Caco-2 (cell line): Measurements from ENCODE around the gene COQ8A. TPM values are rescaled to one million over a fixed set of nuclear protein-coding genes. Genes with fewer than 3 reads are reported as not detected.

Experiments used
- BruUV-seq: library from RNA; stranded (reverse); fragments of 400-500 nt; replicated peaks from 2 replicates; lab custom pipeline; 2021; lab: Mats Ljungman, UMichigan
- CTCF ChIA-PET: fragments of 300-600 bp; sonication (Branson Sonifier 250); formaldehyde crosslinking; loops from one replicate; lab custom pipeline; 2022; ENCODE audit warnings: antibody characterized with exemption; lab: Charles Lee
- POLR2A ChIA-PET: fragments of 300-600 bp; sonication (Branson Sonifier 250); formaldehyde crosslinking; loops from one replicate; lab custom pipeline; 2022; ENCODE audit warnings: antibody characterized with exemption; lab: Charles Lee
- DNase-seq, 2 experiments: peaks; one replicate each; pipeline versions ENCODE4 v3.0.0 to v3.0.0-alpha.2; 2020 to 2022
- H3K27me3 ChIP-seq: replicated peaks from 2 replicates; pipeline ENCODE4 v1.6.0; 2011; ENCODE audit warnings: low read length; ENCODE audit not compliant: control insufficient read depth, insufficient read depth
- H3K36me3 ChIP-seq: 2 replicates; pipeline ENCODE4 v1.5.1; 2011; ENCODE audit warnings: low read length; ENCODE audit not compliant: control insufficient read depth, insufficient read depth
- H3K4me1 ChIP-seq: fragments of 250-450 bp; sonication (Bioruptor Pico); 2 replicates; pipeline ENCODE4 v1.5.1; 2020; ENCODE audit warnings: mild to moderate bottlenecking
- H3K4me3 ChIP-seq: 2 replicates; pipeline ENCODE4 v1.5.1; 2011; ENCODE audit warnings: low read depth, mild to moderate bottlenecking, control low read depth, low read length
- H3K9me3 ChIP-seq: fragments of 250-450 bp; sonication (Bioruptor Pico); 2 replicates; pipeline ENCODE4 v1.5.1; 2020; ENCODE audit warnings: mild to moderate bottlenecking, moderate library complexity
- H3K27ac Mint-ChIP-seq: one replicate; pipeline ENCODE4 v1.8.0; 2022; ENCODE audit warnings: mixed read lengths; ENCODE audit not compliant: unreplicated experiment
- H3K27me3 Mint-ChIP-seq: one replicate; pipeline ENCODE4 v1.8.0; 2022; ENCODE audit warnings: mixed read lengths; ENCODE audit not compliant: insufficient read depth, unreplicated experiment
- H3K36me3 Mint-ChIP-seq: one replicate; pipeline ENCODE4 v1.8.0; 2022; ENCODE audit warnings: mild to moderate bottlenecking, mixed read lengths; ENCODE audit not compliant: insufficient read depth, unreplicated experiment
- H3K4me1 Mint-ChIP-seq: one replicate; pipeline ENCODE4 v1.8.0; 2022; ENCODE audit warnings: low read depth, mixed read lengths; ENCODE audit not compliant: unreplicated experiment
- H3K4me3 Mint-ChIP-seq: one replicate; pipeline ENCODE4 v1.8.0; 2022; ENCODE audit warnings: mild to moderate bottlenecking, moderate library complexity, mixed read lengths; ENCODE audit not compliant: unreplicated experiment
- H3K9me3 Mint-ChIP-seq: one replicate; pipeline ENCODE4 v1.8.0; 2022; ENCODE audit warnings: mixed read lengths; ENCODE audit not compliant: unreplicated experiment
- CTCF ChIP-seq, 2 experiments: fragments of 200-600 bp in 1 of 2; IDR thresholded peaks; 1 replicate in 1 of 2; 2 replicates in 1 of 2; pipeline versions ENCODE4 v1.5.1 to v1.8.0; 2011 to 2022; ENCODE audit warnings: antibody characterized with exemption in 1 of 2, control low read depth in 1 of 2, inconsistent platforms in 1 of 2, low read depth in 1 of 2, low read length in 1 of 2, mild to moderate bottlenecking in 1 of 2, moderate library complexity in 1 of 2; ENCODE audit not compliant: insufficient read depth in 1 of 2, severe bottlenecking in 1 of 2, unreplicated experiment in 1 of 2
- intact Hi-C: fragments of 100-400 bp; cut with micrococcal nuclease; formaldehyde crosslinking; loops from one replicate; pipeline ENCODE4 v1.10.0; 2022; ENCODE audit not compliant: unreplicated experiment
- total RNA-seq: library from RNA; stranded (reverse); gene quantifications from 2 replicates; pipeline ENCODE4 v1.2.3, GENCODE V29; 2022

The COQ8A gene
- total RNA-seq, 1 experiment from 2014 or later = 50.0 TPM

GRCh38 chr1:226893936-226894335, 46.2 kb upstream of the COQ8A start:
- H3K4me3 Mint-ChIP-seq = no peak overlapping the region
- CTCF ChIA-PET = no interaction called here
- no TSS peak for BruUV-seq
- no peaks in the 10 kb centered on the region for H3K4me1 ChIP-seq
- H3K4me1 Mint-ChIP-seq = no peaks in the 10 kb centered on the region
- H3K36me3 ChIP-seq = no peaks in the 10 kb centered on the region; the same call in 1 of the 2 replicates
- no peak overlapping the region for H3K27ac Mint-ChIP-seq
- no peaks in the 10 kb centered on the region for H3K9me3 Mint-ChIP-seq
- no peak overlapping the region for H3K4me3 ChIP-seq
- DNase-seq = no peak
- POLR2A ChIA-PET = interaction anchor here (0.5 kb wide), 1 partner anchor 1272 kb away, joined by 6 read pairs; the partner anchor contains the start of gene IBA57
- intact Hi-C loops = no loop called here
- no peak for TF ChIP-seq CTCF (IDR thresholded peaks at IDR 0.05; ENCODE audit: insufficient read depth in 1 of 2, low read depth in 1 of 2, low read length in 1 of 2, severe bottlenecking in 1 of 2, unreplicated experiment in 1 of 2)
- no peaks in the 10 kb centered on the region for H3K27me3 ChIP-seq
- H3K27me3 Mint-ChIP-seq = no peaks in the 10 kb centered on the region
- H3K9me3 ChIP-seq = no peaks in the 10 kb centered on the region
- H3K36me3 Mint-ChIP-seq = no peaks in the 10 kb centered on the region

- no peak overlapping the region for H3K4me3 Mint-ChIP-seq
- no peaks in the 10 kb centered on the region for H3K4me1 Mint-ChIP-seq
- intact Hi-C loops = no loop called here
- Histone ChIP-seq H3K27me3 (no peaks in the 10 kb centered on the region), H3K9me3 (no peaks in the 10 kb centered on the region), H3K4me1 (no peaks in the 10 kb centered on the region), H3K36me3 (no peaks in the 10 kb centered on the region; the same call in 1 of the 2 replicates), H3K4me3 (no peak overlapping the region)
- no TSS peak for BruUV-seq
- no peak for TF ChIP-seq CTCF (IDR thresholded peaks at IDR 0.05; ENCODE audit: insufficient read depth in 1 of 2, low read depth in 1 of 2, low read length in 1 of 2, severe bottlenecking in 1 of 2, unreplicated experiment in 1 of 2)
- DNase-seq = no peak
- H3K27ac Mint-ChIP-seq = no peak overlapping the region
- H3K9me3 Mint-ChIP-seq = no peaks in the 10 kb centered on the region
- POLR2A ChIA-PET = no interaction called here
- H3K36me3 Mint-ChIP-seq = peaks cover 2% of the 10 kb centered on the region
- CTCF ChIA-PET = no interaction called here
- H3K27me3 Mint-ChIP-seq = no peaks in the 10 kb centered on the region
Measured at GRCh38 chr1:226894826-226895225, 45.3 kb upstream of the COQ8A start.

- no peak for TF ChIP-seq CTCF (IDR thresholded peaks at IDR 0.05; ENCODE audit: insufficient read depth in 1 of 2, low read depth in 1 of 2, low read length in 1 of 2, severe bottlenecking in 1 of 2, unreplicated experiment in 1 of 2)
- no peaks in the 10 kb centered on the region for H3K27me3 ChIP-seq
Measured at GRCh38 chr1:226895644-226896043, 44.5 kb upstream of the COQ8A start.

More at GRCh38 chr1:226895644-226896043, 44.5 kb upstream of the COQ8A start:
- Mint-ChIP-seq H3K27ac (no peak overlapping the region), H3K9me3 (no peaks in the 10 kb centered on the region), H3K4me3 (no peak overlapping the region), H3K36me3 (peaks cover 10% of the 10 kb centered on the region), H3K27me3 (no peaks in the 10 kb centered on the region), H3K4me1 (no peaks in the 10 kb centered on the region)
- BruUV-seq = no TSS peak
- H3K36me3 ChIP-seq = no peaks in the 10 kb centered on the region; the same call in 1 of the 2 replicates
- ChIA-PET CTCF (no interaction called here), POLR2A (no interaction called here)
- no peaks in the 10 kb centered on the region for H3K4me1 ChIP-seq
- H3K9me3 ChIP-seq = no peaks in the 10 kb centered on the region
- H3K4me3 ChIP-seq = no peak overlapping the region
- DNase-seq = no peak
- intact Hi-C loops = no loop called here
